HEK293T (cell line): Measurements from ENCODE around the gene CD74.

Experiments used
- CTCF ChIA-PET: fragments of 350-600 bp; formaldehyde crosslinking; extraction: SDS; loops from one replicate; lab custom pipeline; 2021; ENCODE audit warnings: antibody characterized with exemption, inconsistent platforms; lab: Yijun Ruan, JAX
- POLR2A ChIA-PET: fragments of 350-600 bp; formaldehyde crosslinking; extraction: SDS; loops from one replicate; lab custom pipeline; 2020; ENCODE audit warnings: antibody characterized with exemption, inconsistent platforms; lab: Yijun Ruan, JAX
- DNase-seq: peaks from one replicate; pipeline ENCODE4 v3.0.0; 2012; ENCODE audit warnings: mixed read lengths; ENCODE audit errors: extremely low spot score
- ARNT ChIP-seq: fragments of 450-650 bp; IDR thresholded peaks from 2 replicates; pipeline ENCODE4 v1.6.1; 2017; ENCODE audit warnings: mild to moderate bottlenecking
- BHLHE40 ChIP-seq: fragments of 450-650 bp; IDR thresholded peaks from 2 replicates; pipeline ENCODE4 v1.6.1; 2016; ENCODE audit warnings: mild to moderate bottlenecking, moderate library complexity, borderline replicate concordance
- ELF4 ChIP-seq: fragments of 450-650 bp; IDR thresholded peaks from 2 replicates; pipeline ENCODE4 v1.6.1; 2017; ENCODE audit warnings: antibody characterized with exemption
- FOXA1 ChIP-seq: fragments of 450-650 bp; IDR thresholded peaks from 2 replicates; pipeline ENCODE4 v1.6.1; 2016; ENCODE audit warnings: mild to moderate bottlenecking
- FOXK2 ChIP-seq: fragments of 450-650 bp; IDR thresholded peaks from 2 replicates; pipeline ENCODE4 v1.6.1; 2016; ENCODE audit warnings: mild to moderate bottlenecking
- FOXM1 ChIP-seq: fragments of 450-650 bp; IDR thresholded peaks from 2 replicates; pipeline ENCODE4 v1.6.1; 2017; ENCODE audit warnings: mild to moderate bottlenecking, borderline replicate concordance
- HDGF ChIP-seq: fragments of 450-650 bp; IDR thresholded peaks from 2 replicates; pipeline ENCODE4 v1.6.1; 2017; ENCODE audit warnings: antibody characterized with exemption, borderline replicate concordance
- L3MBTL2 ChIP-seq: fragments of 450-650 bp; conservative IDR thresholded peaks from 2 replicates; pipeline ENCODE4 v1.6.1; 2016; ENCODE audit warnings: mild to moderate bottlenecking
- LEF1 ChIP-seq: fragments of 450-650 bp; IDR thresholded peaks from 2 replicates; pipeline ENCODE4 v1.6.1; 2017; ENCODE audit warnings: mild to moderate bottlenecking, borderline replicate concordance
- NFRKB ChIP-seq: fragments of 450-650 bp; IDR thresholded peaks from 2 replicates; pipeline ENCODE4 v1.6.1; 2016; ENCODE audit warnings: mild to moderate bottlenecking, moderate library complexity
- SP1 ChIP-seq: fragments of 450-650 bp; IDR thresholded peaks from 2 replicates; pipeline ENCODE4 v1.6.1; 2017
- SUZ12 ChIP-seq: fragments of 450-650 bp; IDR thresholded peaks from 2 replicates; pipeline ENCODE4 v1.6.1; 2016; ENCODE audit warnings: mild to moderate bottlenecking
- ZNF384 ChIP-seq: fragments of 450-650 bp; IDR thresholded peaks from 2 replicates; pipeline ENCODE4 v1.6.1; 2016
- TF ChIP-seq, protein P1 (sequence below): fragments of 450-650 bp; IDR thresholded peaks from 2 replicates; pipeline ENCODE4 v1.6.1; 2016

CD74 gene

GRCh38 chr5:150411245-150411979, 1.3 kb downstream of the CD74 start:
- TF ChIP-seq L3MBTL2, result no peak
- TF ChIP-seq ZNF384, result no peak
- TF ChIP-seq FOXA1, result no peak
- no peak for TF ChIP-seq FOXK2
- no peak for TF ChIP-seq SUZ12
- TF ChIP-seq ARNT, result no peak
- TF ChIP-seq FOXM1, result no peak
- TF ChIP-seq BHLHE40, result no peak
- POLR2A ChIA-PET, result no interaction called here
- peak; percentile 37 for DNase-seq
- CTCF ChIA-PET, result interaction anchor here (1.5 to 2.0 kb wide), 2 partner anchors 12 to 25 kb away, joined by 6 to 7 read pairs; no protein-coding TSS in a partner anchor

- DNase-seq, result peak; percentile 77
- no peak for TF ChIP-seq L3MBTL2
- TF ChIP-seq ZNF384, result peak; percentile 99
- ChIA-PET POLR2A (no interaction called here), CTCF (interaction anchor here (1.5 to 2.0 kb wide), 2 partner anchors 11 to 25 kb away, joined by 6 to 7 read pairs; no protein-coding TSS in a partner anchor)
Measured at GRCh38 chr5:150410524-150411244, 2.0 kb downstream of the CD74 start.

GRCh38 chr5:150409638-150410523, 2.8 kb downstream of the CD74 start:
- DNase-seq, result peak; percentile 94
- ChIA-PET POLR2A (no interaction called here), CTCF (interaction anchor here (1.5 to 2.0 kb wide), 2 partner anchors 11 to 26 kb away, joined by 6 to 7 read pairs; no protein-coding TSS in a partner anchor)
- TF ChIP-seq LEF1, result no peak
- TF ChIP-seq, protein P1, sequence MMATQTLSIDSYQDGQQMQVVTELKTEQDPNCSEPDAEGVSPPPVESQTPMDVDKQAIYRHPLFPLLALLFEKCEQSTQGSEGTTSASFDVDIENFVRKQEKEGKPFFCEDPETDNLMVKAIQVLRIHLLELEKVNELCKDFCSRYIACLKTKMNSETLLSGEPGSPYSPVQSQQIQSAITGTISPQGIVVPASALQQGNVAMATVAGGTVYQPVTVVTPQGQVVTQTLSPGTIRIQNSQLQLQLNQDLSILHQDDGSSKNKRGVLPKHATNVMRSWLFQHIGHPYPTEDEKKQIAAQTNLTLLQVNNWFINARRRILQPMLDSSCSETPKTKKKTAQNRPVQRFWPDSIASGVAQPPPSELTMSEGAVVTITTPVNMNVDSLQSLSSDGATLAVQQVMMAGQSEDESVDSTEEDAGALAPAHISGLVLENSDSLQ, result peak; percentile 56; the same call in 1 of the 2 replicates

DNA sequence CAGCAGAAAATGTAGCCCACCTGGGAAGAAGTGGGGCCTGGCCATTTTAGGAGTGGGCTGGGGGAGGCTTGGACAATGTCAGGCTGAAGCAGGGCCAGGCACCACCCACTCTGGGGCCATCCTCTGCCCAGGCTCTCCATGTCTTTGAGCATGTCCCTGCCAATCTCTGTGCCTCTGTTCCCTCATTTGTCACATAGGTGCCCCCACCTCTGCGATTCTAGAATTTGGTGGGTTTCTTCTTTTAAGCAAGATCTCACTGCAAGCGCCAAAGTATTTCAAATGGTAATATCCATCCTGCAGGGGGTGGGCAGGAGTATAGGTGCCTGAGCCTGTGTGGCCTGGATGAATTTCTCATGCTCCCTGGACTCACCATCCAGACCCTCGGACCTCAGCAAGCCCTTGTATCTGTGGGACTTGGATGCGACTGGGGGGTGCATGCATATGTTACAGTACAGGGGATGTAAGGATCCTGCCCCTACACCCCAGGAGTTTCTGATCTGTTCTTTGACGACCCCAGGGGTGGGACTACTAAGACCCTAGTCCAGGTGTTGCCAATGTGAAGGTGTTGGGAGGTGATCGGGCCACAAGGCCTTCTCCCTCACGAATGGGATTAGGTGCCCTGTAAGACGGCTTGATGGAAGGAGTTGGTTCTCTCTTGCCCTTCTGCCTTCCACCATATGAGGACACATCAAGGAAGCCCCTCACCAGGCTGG, 4.3 kb downstream of the CD74 start:
- no peak for DNase-seq
- ChIA-PET CTCF (no interaction called here), POLR2A (no interaction called here)
- TF ChIP-seq FOXK2, result no peak
- no peak for TF ChIP-seq SP1
- no peak for TF ChIP-seq FOXA1
- TF ChIP-seq, protein P1, result no peak
- TF ChIP-seq ELF4, result no peak
- no peak for TF ChIP-seq BHLHE40
- TF ChIP-seq HDGF, result no peak
- TF ChIP-seq ARNT, result no peak
- no peak for TF ChIP-seq LEF1
- no peak for TF ChIP-seq SUZ12
- TF ChIP-seq NFRKB, result no peak
- TF ChIP-seq ZNF384, result no peak

- ChIA-PET POLR2A (interaction anchor here (0.7 kb wide), 1 partner anchor 10 kb away, joined by 3 read pairs; no protein-coding TSS in a partner anchor), CTCF (no interaction called here)
- TF ChIP-seq HDGF, result no peak
- TF ChIP-seq, protein P1, result no peak
- TF ChIP-seq BHLHE40, result no peak
- no peak for DNase-seq
Measured at GRCh38 chr5:150407096-150407720, 5.5 kb downstream of the CD74 start.

GRCh38 chr5:150406723-150407095, 6.0 kb downstream of the CD74 start:
- POLR2A ChIA-PET, result interaction anchor here (0.7 kb wide), 1 partner anchor 9 kb away, joined by 3 read pairs; no protein-coding TSS in a partner anchor
- no peak for DNase-seq
- no peak for TF ChIP-seq ZNF384
- CTCF ChIA-PET, result no interaction called here
